Esophagus mucosa (tissue), 1 donor: ENCODE results near the gene TDRD9. TPM values are rescaled to one million over a fixed set of nuclear protein-coding genes. Genes with fewer than 3 reads are reported as not detected.

Experiments
- ATAC-seq: fragments of 200-7000 bp; cut with Tn5 transposase; one replicate; pipeline ENCODE4 v1.9.1; 2020
- total RNA-seq: library from RNA; stranded (reverse); gene quantifications from one replicate; pipeline ENCODE4 v1.2.4, GENCODE V29; 2023
- donor health status: DM: yes; HTN: yes; CAD: no.

TDRD9 gene
- total RNA-seq, 1 donor from 2014 or later: 0.16 TPM

- no peak for ATAC-seq
These were observed 163.9 kb downstream of the TDRD9 start for GRCh38 chr14:104091927-104092771.

GRCh38 chr14:104092931-104093365 lies 164.7 kb downstream of the TDRD9 start:
- ATAC-seq: no peak

- ATAC-seq: peak; percentile 51
These were observed 165.3 kb downstream of the TDRD9 start for GRCh38 chr14:104093366-104094055.

GRCh38 chr14:104094056-104094708 lies 165.9 kb downstream of the TDRD9 start:
- no peak for ATAC-seq

GRCh38 chr14:104094709-104095425 lies 166.6 kb downstream of the TDRD9 start:
- ATAC-seq: peak; percentile 65

- no peak for ATAC-seq
These were observed 167.4 kb downstream of the TDRD9 start for GRCh38 chr14:104095426-104096310.

- ATAC-seq: no peak
These were observed 168.1 kb downstream of the TDRD9 start for GRCh38 chr14:104096318-104096717.

GRCh38 chr14:104096751-104097700 lies 168.8 kb downstream of the TDRD9 start:
- no peak for ATAC-seq

GRCh38 chr14:104098272-104099095 lies 170.2 kb downstream of the TDRD9 start:
- no peak for ATAC-seq

GRCh38 chr14:104099096-104100041 lies 171.1 kb downstream of the TDRD9 start:
- no peak for ATAC-seq

- ATAC-seq: peak; percentile 62
These were observed 172.2 kb downstream of the TDRD9 start for GRCh38 chr14:104100171-104101085.

GRCh38 chr14:104101086-104101621 lies 172.9 kb downstream of the TDRD9 start:
- peak; percentile 67 for ATAC-seq

GRCh38 chr14:104101651-104102281 lies 173.5 kb downstream of the TDRD9 start:
- ATAC-seq: no peak
